K562 (cell line): ENCODE measurements around the gene GORASP2. TPM values are rescaled to one million over a fixed set of nuclear protein-coding genes. Genes with fewer than 3 reads are reported as not detected.

Experiments
- ATAC-seq: fragments of 200-7000 bp; cut with Tn5 transposase; 3 replicates; pipeline ENCODE4 v1.9.1; 2020; ENCODE audit warnings: moderate library complexity
- BruUV-seq: library from RNA; stranded (reverse); fragments of 400-500 nt; replicated peaks from 2 replicates; lab custom pipeline; 2021; lab: Mats Ljungman, UMichigan
- CTCF ChIA-PET: fragments of 300-600 bp; formaldehyde crosslinking; extraction: SDS; loops from one replicate; lab custom pipeline; 2021; ENCODE audit warnings: low intra/inter-chr PET ratio; lab: Yijun Ruan, JAX
- POLR2A ChIA-PET: fragments of 300-600, 350-650 bp; sonication (Branson Sonifier 250); formaldehyde crosslinking; extraction: SDS; loops from one replicate; lab custom pipeline; 2021; ENCODE audit warnings: antibody characterized with exemption, inconsistent platforms; lab: Yijun Ruan, JAX
- DNase-seq, 4 experiments: peaks; one replicate each; pipeline versions ENCODE4 v3.0.0 to v3.0.0-alpha.2; 2011 to 2018; ENCODE audit warnings: low spot score in 3 of 4, mixed read lengths in 3 of 4; ENCODE audit errors: extremely low read depth in 1 of 4
- FAIRE-seq: peaks from 2 replicates; lab custom pipeline; 2011; peaks lifted over from hg19 to GRCh38; lab: Jason Lieb, UNC
- H2AFZ ChIP-seq: 2 replicates; pipeline ENCODE4 v1.6.0; 2011; ENCODE audit warnings: low read depth, low read length, control low read depth, inconsistent platforms
- H3K27ac ChIP-seq: fragments of 200-600 bp; 3 replicates; pipeline ENCODE4 v1.8.0; 2011; ENCODE audit warnings: low read depth, mild to moderate bottlenecking, control low read depth, inconsistent platforms, low read length, moderate library complexity, mixed read lengths; ENCODE audit errors: extremely low read depth
- H3K27me3 ChIP-seq, 2 experiments: fragments of 300-600 bp in 1 of 2; 2 replicates in 1 of 2; 3 replicates in 1 of 2; pipeline versions ENCODE4 v1.6.0 to v1.8.0; 2011; ENCODE audit warnings: inconsistent platforms in 2 of 2, low read length in 2 of 2, mild to moderate bottlenecking in 1 of 2, mixed read lengths in 1 of 2, moderate library complexity in 1 of 2; ENCODE audit not compliant: control insufficient read depth in 2 of 2, insufficient read depth in 2 of 2
- H3K36me3 ChIP-seq: fragments of 300-600 bp; 3 replicates; pipeline ENCODE4 v1.8.0; 2011; ENCODE audit warnings: mild to moderate bottlenecking, low read length, inconsistent platforms; ENCODE audit not compliant: control insufficient read depth, insufficient read depth
- H3K4me1 ChIP-seq, 2 experiments: fragments of 200-600 bp in 1 of 2; replicated peaks in 1 of 2; 2 replicates in 1 of 2; 3 replicates in 1 of 2; pipeline versions ENCODE4 v1.5.1 to v1.8.0; 2011; ENCODE audit warnings: inconsistent platforms in 2 of 2, low read length in 2 of 2, mild to moderate bottlenecking in 1 of 2, mixed read lengths in 1 of 2, moderate library complexity in 1 of 2; ENCODE audit not compliant: control insufficient read depth in 2 of 2, insufficient read depth in 2 of 2
- H3K4me2 ChIP-seq: 2 replicates; pipeline ENCODE4 v1.6.1; 2011; ENCODE audit warnings: low read length, control low read depth, inconsistent platforms, mixed read lengths; ENCODE audit not compliant: insufficient read depth
- H3K4me3 ChIP-seq: fragments of 200-600 bp; sonication (generic), shearing (Covaris generic); 2 replicates; pipeline ENCODE4 v1.5.1; 2016; ENCODE audit warnings: control low read depth, inconsistent platforms
- H3K79me2 ChIP-seq: fragments of 200-600 bp; 3 replicates; pipeline ENCODE4 v1.8.0; 2011; ENCODE audit warnings: low read length, inconsistent platforms; ENCODE audit not compliant: control insufficient read depth, insufficient read depth
- H3K9ac ChIP-seq, 2 experiments: 2 replicates each; pipeline versions ENCODE4 v1.6.0 to v1.6.1; 2011; ENCODE audit warnings: low read depth in 2 of 2, low read length in 2 of 2, control low read depth in 1 of 2, inconsistent platforms in 1 of 2, mild to moderate bottlenecking in 1 of 2, mixed read lengths in 1 of 2; ENCODE audit not compliant: insufficient read depth in 1 of 2
- H3K9me1 ChIP-seq: one replicate; pipeline ENCODE4 v1.6.0; 2011; ENCODE audit warnings: inconsistent platforms, mild to moderate bottlenecking, low read length, moderate library complexity; ENCODE audit not compliant: control insufficient read depth, insufficient read depth
- H3K9me3 ChIP-seq: replicated peaks from 2 replicates; pipeline ENCODE4 v1.5.1; 2011; ENCODE audit warnings: low read depth, low read length, inconsistent platforms; ENCODE audit not compliant: control insufficient read depth, insufficient read depth
- H4K20me1 ChIP-seq: replicated peaks from 2 replicates; pipeline ENCODE4 v1.6.1; 2011; ENCODE audit warnings: low read length, inconsistent platforms, mixed read lengths; ENCODE audit not compliant: control insufficient read depth, insufficient read depth
- CEBPZ ChIP-seq: fragments of 150-350 bp; IDR thresholded peaks from 2 replicates; pipeline ENCODE4 v1.6.1; 2014; ENCODE audit warnings: low read depth, mild to moderate bottlenecking, low read length, borderline replicate concordance
- CXXC5 ChIP-seq: fragments of 250-450 bp; sonication (Bioruptor Pico); IDR thresholded peaks from 2 replicates; pipeline ENCODE4 v1.8.0; 2022; ENCODE audit warnings: inconsistent platforms, mild to moderate bottlenecking, moderate library complexity
- GTF2F1 ChIP-seq: IDR thresholded peaks from 2 replicates; pipeline ENCODE4 v1.6.1; 2011; ENCODE audit warnings: low read depth, low read length, improper control_type of control experiment
- THRB ChIP-seq: fragments of 450-650 bp; formaldehyde crosslinking; conservative IDR thresholded peaks from 2 replicates; pipeline ENCODE4 v1.4.0; 2022; ENCODE audit warnings: mild to moderate bottlenecking, missing genetic modification characterization
- ZNF121 ChIP-seq: sonication (generic); formaldehyde crosslinking; conservative IDR thresholded peaks from 2 replicates; pipeline ENCODE4 v1.8.0; 2022; ENCODE audit warnings: missing genetic modification reagents
- WGBS: fragments of 100-300 bp; shearing (Covaris generic); methylation state at CpG from one replicate; pipeline ENCODE4 v1.1.6; 2016; ENCODE audit warnings: low coverage, mixed read lengths; ENCODE audit not compliant: insufficient coverage; ENCODE audit errors: missing lambda C conversion rate; 5-methylcytosine and 5-hydroxymethylcytosine counted together
- in situ Hi-C: fragments of 300-500 bp; cut with MboI; formaldehyde crosslinking; loops from 4 replicates; pipeline ENCODE4 v1.15.0; 2018; ENCODE audit warnings: inconsistent platforms, mixed read lengths
- intact Hi-C: fragments of 100-400 bp; cut with micrococcal nuclease; formaldehyde crosslinking; loops from 2 replicates; pipeline ENCODE4 v1.14.2; 2022
- polyA plus RNA-seq, 8 experiments: library from polyadenylated mRNA; depleted of rRNA in 4 of 8; stranded (reverse) in 5 of 8; unstranded in 3 of 8; fragments of >200 nt; fragmentation: Nextera tagmentation in 2 of 8; fragmentation: Illumina TruSeq in 1 of 8; extraction: Ambion mirVana in 2 of 8; extraction: Trizol in 1 of 8; gene quantifications; 2 replicates each; pipeline versions ENCODE4 v1.2.1 to v1.2.3, GENCODE V29; 2011 to 2014; ENCODE audit warnings: inconsistent platforms in 1 of 8, missing spikeins in 1 of 8
- total RNA-seq, 7 experiments: library from RNA; depleted of rRNA in 6 of 7; stranded (reverse); fragments of >200 nt in 6 of 7; fragmentation: Illumina TruSeq in 2 of 7; extraction: Trizol in 2 of 7; gene quantifications; 2 replicates each; pipeline versions ENCODE4 v1.2.1 to v1.2.3, GENCODE V29; 2011 to 2021; ENCODE audit warnings: low replicate concordance in 1 of 7

The GORASP2 gene
- total and polyA plus RNA-seq, 9 of the 15 experiments (the other 6 are each of a cell fraction or from before 2014, with no cell fraction given) = 27.4 to 180 (median 59.6) TPM

- no peak for DNase-seq
- H3K9me1 ChIP-seq = no peaks in the 10 kb centered on the region
- no peak for ATAC-seq
- H3K36me3 ChIP-seq = peaks cover 61% of the 10 kb centered on the region
- H3K27me3 ChIP-seq = no peaks in the 10 kb centered on the region
- intact Hi-C loops = no loop called here
- H3K9ac ChIP-seq = no peak overlapping the region
- no peak overlapping the region for H3K4me3 ChIP-seq
- H3K4me2 ChIP-seq = no peak overlapping the region
- TF ChIP-seq CEBPZ = no peak
- TF ChIP-seq ZNF121 (CRISPR knock-in tag) = peak; percentile 46
- TF ChIP-seq GTF2F1 = no peak
- no peak for TF ChIP-seq CXXC5
- no peak for TF ChIP-seq THRB (CRISPR knock-in tag)
- ChIA-PET CTCF (interaction anchor here (0.7 kb wide), 1 partner anchor 127 kb away, joined by 4 read pairs; no protein-coding TSS in a partner anchor), POLR2A (no interaction called here)
- in situ Hi-C loops = no loop called here
- WGBS = 96% methylated on average over 6 of the region's 6 CpGs
- BruUV-seq = no TSS peak
- H2AFZ ChIP-seq = no peak overlapping the region
- H3K9me3 ChIP-seq = no peaks in the 10 kb centered on the region
- H3K79me2 ChIP-seq = no peaks in the 10 kb centered on the region
- H4K20me1 ChIP-seq = no peaks in the 10 kb centered on the region
- 0 out of 5 replicates have a peak, but pooled peaks cover 0 to 3% of the 10 kb centered on the region in 2 experiments for H3K4me1 ChIP-seq
- no peak for FAIRE-seq
- H3K27ac ChIP-seq = no peak overlapping the region
Observed at GRCh38 chr2:170999654-171000053, 70.6 kb downstream of the GORASP2 start.
